Body of pancreas (tissue), 4 donors: ENCODE results near the gene AJAP1. TPM values are rescaled to one million over a fixed set of nuclear protein-coding genes. Genes with fewer than 3 reads are reported as not detected.

Experiments
- ATAC-seq: fragments of 150-250 bp; one replicate; pipeline ENCODE4 v1.9.1; 2016
- DNase-seq, 4 donors: peaks; one replicate each; pipeline ENCODE4 v3.0.0-alpha.2; 2019
- H3K27ac ChIP-seq, 4 donors: fragments of 200-600 bp; sonication (generic); 1 replicate in 3 of 4; 2 replicates in 1 of 4; pipeline versions ENCODE4 v1.5.1 to v1.6.1; 2016 to 2019; ENCODE audit warnings: mild to moderate bottlenecking in 1 of 4, mixed read lengths in 1 of 4, moderate library complexity in 1 of 4
- H3K27me3 ChIP-seq, 2 donors: fragments of 200-600 bp; sonication (generic); one replicate each; pipeline ENCODE4 v1.6.0; 2016; ENCODE audit warnings: mild to moderate bottlenecking in 1 of 2
- H3K36me3 ChIP-seq, 2 donors: fragments of 200-600 bp; sonication (generic); replicated peaks in 1 of 2; 2 replicates each; pipeline ENCODE4 v1.5.1; 2016; ENCODE audit warnings: low read depth in 2 of 2; ENCODE audit not compliant: insufficient read depth in 1 of 2
- H3K4me1 ChIP-seq: fragments of 200-600 bp; sonication (generic); one replicate; pipeline ENCODE4 v1.6.0; 2016
- H3K4me3 ChIP-seq, 2 donors: fragments of 200-600 bp; sonication (generic); 1 replicate in 1 of 2; 2 replicates in 1 of 2; pipeline ENCODE4 v1.5.1; 2016 to 2019
- H3K9me3 ChIP-seq, 3 donors: fragments of 200-600 bp; sonication (generic); 1 replicate in 2 of 3; 2 replicates in 1 of 3; pipeline ENCODE4 v1.5.1; 2016
- POLR2A ChIP-seq, 3 donors: fragments of 450-650 bp; IDR thresholded peaks; one replicate each; pipeline ENCODE4 v1.6.1; 2016; ENCODE audit warnings: antibody characterized with exemption in 3 of 3, mild to moderate bottlenecking in 2 of 3
- WGBS, 2 donors: methylation state at CpG; one replicate each; pipeline ENCODE4 v1.1.5; 2017; 5-methylcytosine and 5-hydroxymethylcytosine counted together
- intact Hi-C: fragments of 100-400 bp; cut with DNase I; formaldehyde crosslinking; loops from one replicate; pipeline ENCODE4 v1.15.1; 2023
- total RNA-seq, 2 donors: library from RNA; depleted of rRNA; stranded (reverse); fragments of >200 nt; gene quantifications; one replicate each; pipeline ENCODE4 v1.1.0, GENCODE V29; 2016
- TF ChIP-seq, protein P1 (sequence below), 7 experiments: fragments of 450-650 bp in 4 of 7; fragments of 200-600 bp in 3 of 7; sonication (generic) in 3 of 7; IDR thresholded peaks; one replicate each; pipeline ENCODE4 v1.5.1; 2016 to 2019; ENCODE audit warnings: antibody characterized with exemption in 7 of 7

The AJAP1 gene
- total RNA-seq, 2 donors from 2014 or later, result 0.66 to 2.9 TPM

DNA sequence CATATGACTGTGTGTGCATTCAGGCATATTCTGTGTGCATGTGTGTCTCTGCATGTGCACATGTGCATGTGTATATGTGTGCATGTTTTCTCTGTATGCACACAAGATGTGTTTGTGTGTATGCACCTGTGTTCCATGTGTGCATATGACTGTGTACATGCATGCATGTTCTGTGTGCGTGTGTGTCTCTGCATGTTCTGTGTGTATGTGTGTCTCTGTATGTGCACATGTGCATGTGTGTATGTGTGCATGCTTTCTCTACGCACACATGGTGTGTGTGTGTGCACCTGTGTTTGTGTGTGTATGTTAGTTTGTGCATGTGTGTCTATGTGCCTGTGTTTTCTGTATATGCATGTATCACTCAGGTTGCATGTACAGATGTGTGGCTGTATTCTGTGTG, 42.3 kb downstream of the AJAP1 start:
- Histone ChIP-seq H3K4me3 (no peak overlapping the region), H3K27ac (no peak overlapping the region), H3K36me3 (no peaks in the 10 kb centered on the region), H3K4me1 (no peaks in the 10 kb centered on the region), H3K27me3 (no peaks in the 10 kb centered on the region), H3K9me3 (no peaks in the 10 kb centered on the region)
- TF ChIP-seq, protein P1, sequence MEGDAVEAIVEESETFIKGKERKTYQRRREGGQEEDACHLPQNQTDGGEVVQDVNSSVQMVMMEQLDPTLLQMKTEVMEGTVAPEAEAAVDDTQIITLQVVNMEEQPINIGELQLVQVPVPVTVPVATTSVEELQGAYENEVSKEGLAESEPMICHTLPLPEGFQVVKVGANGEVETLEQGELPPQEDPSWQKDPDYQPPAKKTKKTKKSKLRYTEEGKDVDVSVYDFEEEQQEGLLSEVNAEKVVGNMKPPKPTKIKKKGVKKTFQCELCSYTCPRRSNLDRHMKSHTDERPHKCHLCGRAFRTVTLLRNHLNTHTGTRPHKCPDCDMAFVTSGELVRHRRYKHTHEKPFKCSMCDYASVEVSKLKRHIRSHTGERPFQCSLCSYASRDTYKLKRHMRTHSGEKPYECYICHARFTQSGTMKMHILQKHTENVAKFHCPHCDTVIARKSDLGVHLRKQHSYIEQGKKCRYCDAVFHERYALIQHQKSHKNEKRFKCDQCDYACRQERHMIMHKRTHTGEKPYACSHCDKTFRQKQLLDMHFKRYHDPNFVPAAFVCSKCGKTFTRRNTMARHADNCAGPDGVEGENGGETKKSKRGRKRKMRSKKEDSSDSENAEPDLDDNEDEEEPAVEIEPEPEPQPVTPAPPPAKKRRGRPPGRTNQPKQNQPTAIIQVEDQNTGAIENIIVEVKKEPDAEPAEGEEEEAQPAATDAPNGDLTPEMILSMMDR (IDR thresholded peaks at IDR 0.05), result no peak
- TF ChIP-seq POLR2A (IDR thresholded peaks at IDR 0.05), result no peak
- intact Hi-C loops, result no loop called here
- WGBS, 2 donors, result 62 to 76% methylated on average over 2 of the region's 2 CpGs
- DNase-seq (no peak), ATAC-seq (no peak)

DNA sequence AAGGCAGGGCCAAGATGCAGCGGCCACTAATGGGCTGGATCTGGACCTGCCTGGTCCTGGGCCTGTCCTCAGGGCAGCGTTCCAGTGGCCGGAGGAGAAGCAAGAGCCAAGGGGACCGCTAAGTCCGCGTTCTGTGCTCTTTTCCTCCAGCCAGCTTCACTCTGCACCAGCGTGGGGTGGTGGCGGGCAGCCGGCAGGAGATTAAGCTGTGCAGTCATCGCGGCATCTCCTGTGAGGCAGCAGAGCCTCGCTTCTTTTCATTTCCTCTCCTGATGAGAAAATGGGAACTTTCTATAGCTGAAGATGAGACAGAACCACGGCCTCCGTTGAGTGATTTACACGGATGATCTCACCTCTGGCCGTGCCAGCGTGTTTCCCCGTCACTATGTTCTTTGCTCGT, 43.4 kb downstream of the AJAP1 start:
- Histone ChIP-seq H3K4me1 (no peaks in the 10 kb centered on the region), H3K27ac (no peak overlapping the region), H3K36me3 (no peaks in the 10 kb centered on the region), H3K9me3 (no peaks in the 10 kb centered on the region), H3K27me3 (no peaks in the 10 kb centered on the region), H3K4me3 (no peak overlapping the region)
- DNase-seq (no peak), ATAC-seq (no peak)
- WGBS, 2 donors, result 74 to 79% methylated on average over 18 to 19 of the region's 19 CpGs
- intact Hi-C loops, result no loop called here
- TF ChIP-seq POLR2A (IDR thresholded peaks at IDR 0.05), result no peak
- TF ChIP-seq, protein P1 (IDR thresholded peaks at IDR 0.05), result no peak

DNA sequence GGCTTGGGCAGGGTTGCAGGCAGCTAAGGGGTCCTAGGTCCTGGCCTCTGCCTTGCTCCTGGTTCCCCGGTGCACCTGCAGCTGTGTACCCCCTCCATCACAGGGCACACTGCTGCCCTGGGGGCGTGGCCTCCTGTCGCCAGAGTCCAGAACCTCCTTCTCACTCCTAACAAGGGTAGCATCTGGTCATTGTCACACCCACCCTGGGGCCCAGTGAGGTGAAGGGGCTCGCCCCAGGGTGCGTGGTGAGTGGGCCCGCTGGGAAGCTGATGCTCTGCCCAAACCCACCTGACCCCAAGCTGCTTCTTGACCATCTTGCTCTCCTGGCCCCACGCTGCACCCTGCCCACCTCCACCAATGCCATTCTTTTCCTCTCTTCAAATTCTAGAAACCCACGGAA, 44.5 kb downstream of the AJAP1 start:
- Histone ChIP-seq H3K4me3 (no peak overlapping the region), H3K36me3 (no peaks in the 10 kb centered on the region), H3K27ac (no peak overlapping the region), H3K9me3 (no peaks in the 10 kb centered on the region), H3K27me3 (no peaks in the 10 kb centered on the region), H3K4me1 (no peaks in the 10 kb centered on the region)
- 75 to 78% methylated on average over 6 to 8 of the region's 8 CpGs for WGBS, 2 donors
- no peak for DNase-seq
- no peak for ATAC-seq
- intact Hi-C loops, result no loop called here
- TF ChIP-seq POLR2A (IDR thresholded peaks at IDR 0.05), result no peak
- TF ChIP-seq, protein P1 (IDR thresholded peaks at IDR 0.05), result no peak

DNA sequence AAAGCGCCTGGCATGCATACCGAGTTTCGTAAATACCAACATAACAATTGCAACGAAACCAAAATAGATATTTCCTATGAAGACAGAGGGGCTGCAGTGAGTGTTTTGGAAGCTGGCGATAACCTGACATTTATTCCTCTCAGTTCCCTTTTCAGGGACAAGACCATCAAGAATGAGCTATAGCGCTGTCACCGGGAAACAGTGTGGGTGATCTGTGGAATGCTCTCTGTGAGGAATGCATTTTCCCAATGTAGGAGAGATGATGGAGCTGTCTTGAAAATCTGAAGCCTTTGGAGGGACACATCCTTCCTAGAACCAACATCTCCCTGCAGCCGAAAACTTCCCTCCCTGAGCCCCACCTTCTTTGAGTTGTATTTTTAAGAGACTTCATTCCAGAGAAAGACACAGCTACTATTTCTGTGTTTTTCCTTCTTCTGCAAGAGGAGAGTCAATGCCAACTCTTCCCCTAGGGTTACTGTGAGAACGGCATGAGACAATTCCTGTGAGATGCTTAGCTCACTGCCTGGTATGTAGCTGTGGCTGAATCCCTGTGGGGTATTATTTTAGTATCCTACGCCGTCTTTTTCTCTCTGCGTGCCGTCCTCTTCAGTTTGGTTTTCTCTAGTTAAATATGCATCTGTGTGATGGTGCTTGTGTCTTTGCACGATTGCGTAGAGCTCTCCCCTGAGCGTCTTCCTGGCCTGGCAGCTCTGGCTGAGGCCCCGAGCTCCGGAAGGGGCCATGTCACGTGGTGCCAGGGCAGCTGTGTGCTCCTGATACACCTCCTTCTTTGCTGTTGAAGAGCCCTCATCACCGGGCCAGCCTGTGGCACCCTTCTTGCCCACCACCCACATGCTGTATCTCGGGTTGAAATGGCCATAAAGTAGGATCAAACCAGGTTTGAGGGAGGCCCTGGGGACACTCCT, 45.2 kb downstream of the AJAP1 start:
- Histone ChIP-seq H3K4me3 (no peak overlapping the region), H3K9me3 (no peaks in the 10 kb centered on the region), H3K36me3 (no peaks in the 10 kb centered on the region), H3K4me1 (no peaks in the 10 kb centered on the region), H3K27me3 (no peaks in the 10 kb centered on the region), H3K27ac (no peak overlapping the region)
- DNase-seq (no peak), ATAC-seq (no peak)
- 70 to 79% methylated on average over 21 of the region's 21 CpGs for WGBS, 2 donors
- TF ChIP-seq POLR2A (IDR thresholded peaks at IDR 0.05), result no peak
- TF ChIP-seq, protein P1 (IDR thresholded peaks at IDR 0.05), result no peak
- intact Hi-C loops, result no loop called here

DNA sequence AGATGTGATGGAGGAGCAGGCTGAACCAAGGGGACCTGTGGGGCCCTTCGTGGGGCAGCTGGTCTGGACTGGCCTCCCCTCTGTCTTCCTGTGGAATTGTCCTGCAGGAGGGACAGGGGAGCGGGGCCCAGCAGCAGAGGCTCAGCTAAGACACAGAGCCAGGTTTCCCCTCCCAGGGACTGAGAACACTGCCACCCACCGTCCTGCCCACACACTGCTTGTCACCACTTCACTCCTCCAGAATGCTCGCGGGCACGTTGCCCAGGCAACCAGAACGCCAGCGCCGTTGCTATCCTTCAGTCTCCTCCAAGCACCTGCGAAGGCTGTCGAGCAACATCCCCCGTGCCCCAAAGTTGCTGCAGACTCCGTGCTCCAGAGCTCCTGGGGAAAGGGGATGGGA, 46.4 kb downstream of the AJAP1 start:
- Histone ChIP-seq H3K9me3 (no peaks in the 10 kb centered on the region), H3K36me3 (no peaks in the 10 kb centered on the region), H3K27ac (no peak overlapping the region), H3K4me3 (no peak overlapping the region), H3K27me3 (no peaks in the 10 kb centered on the region), H3K4me1 (no peaks in the 10 kb centered on the region)
- whole genome bisulfite sequencing, 2 donors, result 48 to 53% methylated on average over 4 to 13 of the region's 13 CpGs
- intact Hi-C loops, result no loop called here
- no peak for TF ChIP-seq POLR2A (IDR thresholded peaks at IDR 0.05)
- TF ChIP-seq, protein P1 (IDR thresholded peaks at IDR 0.05), result no peak
- ATAC-seq (no peak), DNase-seq (no peak)
